GM12891 (cell line): ENCODE measurements around the gene C2CD2L.
A peak's percentile ranks its signal among the peaks of the same experiment; 100 is the strongest.

Experiments
- DNase-seq: peaks from one replicate; pipeline ENCODE4 v3.0.0; 2011; ENCODE audit warnings: low spot score; ENCODE audit not compliant: insufficient read length
- FAIRE-seq: peaks from 2 replicates; lab custom pipeline; 2011; peaks lifted over from hg19 to GRCh38; lab: Jason Lieb, UNC
- PAX5 ChIP-seq: IDR thresholded peaks from 2 replicates; pipeline ENCODE4 v1.6.1; 2011; ENCODE audit warnings: low read length, moderate library complexity, mild to moderate bottlenecking; ENCODE audit not compliant: insufficient read depth, severe bottlenecking
- POLR2A ChIP-seq: IDR thresholded peaks from 2 replicates; pipeline ENCODE4 v1.6.1; 2011; ENCODE audit warnings: low read depth, low read length, control low read depth
- POLR2AphosphoS5 ChIP-seq: IDR thresholded peaks from 2 replicates; pipeline ENCODE4 v1.6.1; 2011; ENCODE audit warnings: low read depth, low read length, control low read depth
- POU2F2 ChIP-seq: IDR thresholded peaks from 2 replicates; pipeline ENCODE4 v1.6.1; 2011; ENCODE audit warnings: low read depth, mild to moderate bottlenecking, control low read depth, low read length, moderate library complexity
- SPI1 ChIP-seq: IDR thresholded peaks from 2 replicates; pipeline ENCODE4 v1.6.1; 2011; ENCODE audit warnings: low read depth, low read length, control low read depth
- TAF1 ChIP-seq: IDR thresholded peaks from 2 replicates; pipeline ENCODE4 v1.6.1; 2011; ENCODE audit warnings: low read depth, low read length, control low read depth

Gene C2CD2L

DNA sequence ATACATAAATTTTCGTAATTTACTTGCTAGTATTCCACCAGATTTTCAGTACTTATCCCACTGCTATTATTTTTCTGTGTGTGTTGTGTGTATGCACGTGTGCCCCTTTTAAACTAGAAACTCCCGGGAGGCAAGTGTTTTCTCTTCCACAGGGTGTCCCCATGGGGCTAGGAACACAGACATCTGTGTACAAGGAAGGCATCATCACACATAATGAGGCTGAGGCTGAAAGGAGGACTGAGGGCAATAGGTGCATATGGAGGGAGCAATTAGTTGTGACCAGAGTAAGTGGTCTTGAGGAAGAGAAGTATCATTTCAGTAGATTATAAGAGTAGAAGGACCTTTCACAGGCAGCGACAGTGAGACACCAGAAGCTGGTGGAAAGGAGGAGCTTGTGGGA lies 3.4 kb upstream of the C2CD2L start:
- FAIRE-seq (no peak), DNase-seq (no peak)
- TF ChIP-seq POU2F2 (no peak), PAX5 (no peak), TAF1 (no peak), POLR2AphosphoS5 (no peak), SPI1 (no peak), POLR2A (no peak)

GRCh38 chr11:119107538-119108145 lies 498 bp downstream of the C2CD2L start:
- TF ChIP-seq POLR2A (no peak), PAX5 (no peak), POU2F2 (no peak), TAF1 (no peak), SPI1 (no peak)
- no peak for FAIRE-seq
- DNase-seq: peak; percentile 48

GRCh38 chr11:119108146-119108856 lies 1.2 kb downstream of the C2CD2L start:
- peak; percentile 37 for DNase-seq
- TF ChIP-seq POU2F2: no peak
- TF ChIP-seq SPI1: peak; percentile 53
- FAIRE-seq: peak; percentile 85

DNA sequence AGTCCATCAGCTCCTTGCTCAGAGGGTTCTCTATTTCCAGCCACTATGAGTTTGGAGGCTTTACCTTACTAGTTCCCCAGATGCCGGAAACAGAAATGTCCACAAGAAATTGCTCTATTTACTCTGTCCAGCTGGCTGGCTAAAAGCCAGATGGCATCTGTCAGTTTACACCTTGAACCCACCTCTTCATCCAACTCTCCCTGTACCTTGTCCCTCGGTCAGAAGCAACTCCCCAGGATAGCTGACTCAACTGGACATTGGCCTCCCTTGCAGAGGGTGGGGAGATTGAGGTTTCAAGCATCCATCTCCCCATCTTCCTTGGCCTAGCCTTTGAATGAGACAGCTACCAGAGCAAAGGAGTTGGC lies 1.7 kb downstream of the C2CD2L start:
- TF ChIP-seq TAF1 (no peak), POU2F2 (no peak), POLR2AphosphoS5 (no peak), SPI1 (no peak), POLR2A (no peak), PAX5 (no peak)
- FAIRE-seq (no peak), DNase-seq (no peak)

DNA sequence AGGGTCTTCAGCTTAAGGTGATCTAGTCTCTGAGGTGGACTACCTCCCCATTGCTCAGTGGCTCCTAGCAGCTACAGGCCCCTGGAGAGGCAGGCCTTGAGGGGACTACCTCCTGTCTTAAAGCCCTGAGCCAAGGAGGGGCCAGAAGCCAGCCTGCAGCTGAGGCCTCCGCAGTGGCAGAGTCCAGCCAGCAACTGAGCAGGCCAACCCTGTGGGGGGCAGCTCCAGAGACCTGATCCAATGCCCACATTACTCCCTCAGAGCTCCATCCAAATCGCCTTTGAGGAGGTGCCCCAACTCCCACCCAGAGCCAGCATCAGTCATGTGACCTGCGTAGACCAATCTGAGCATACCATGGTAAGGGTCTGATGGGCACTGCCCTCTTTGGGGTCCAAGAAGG lies 2.7 kb downstream of the C2CD2L start:
- DNase-seq (no peak), FAIRE-seq (no peak)
- TF ChIP-seq SPI1 (no peak), TAF1 (no peak), POLR2A (no peak), POU2F2 (no peak), PAX5 (no peak)

- no peak for FAIRE-seq
- no peak for TF ChIP-seq POU2F2
- no peak for TF ChIP-seq POLR2A
- no peak for TF ChIP-seq PAX5
- no peak for TF ChIP-seq TAF1
- DNase-seq: no peak
Observed at GRCh38 chr11:119110439-119110838, 3.3 kb downstream of the C2CD2L start.

GRCh38 chr11:119111361-119111925 lies 4.3 kb downstream of the C2CD2L start:
- TF ChIP-seq POLR2AphosphoS5 (no peak), PAX5 (no peak), SPI1 (no peak), POLR2A (no peak), TAF1 (no peak), POU2F2 (no peak)
- FAIRE-seq (no peak), DNase-seq (no peak)

- DNase-seq (no peak), FAIRE-seq (no peak)
- TF ChIP-seq POLR2A: no peak
- no peak for TF ChIP-seq SPI1
- TF ChIP-seq PAX5: no peak
- TF ChIP-seq POU2F2: no peak
- no peak for TF ChIP-seq POLR2AphosphoS5
- TF ChIP-seq TAF1: no peak
Observed at GRCh38 chr11:119112314-119113020, 5.3 kb downstream of the C2CD2L start.

GRCh38 chr11:119113716-119114115 lies 6.6 kb downstream of the C2CD2L start:
- TF ChIP-seq PAX5 (no peak), POU2F2 (no peak), POLR2A (no peak), TAF1 (no peak), POLR2AphosphoS5 (no peak), SPI1 (no peak)
- DNase-seq (no peak), FAIRE-seq (no peak)

GRCh38 chr11:119114351-119114750 lies 7.2 kb downstream of the C2CD2L start:
- FAIRE-seq: no peak
- TF ChIP-seq TAF1 (no peak), POLR2AphosphoS5 (no peak), POLR2A (no peak), SPI1 (no peak), POU2F2 (no peak)

More at GRCh38 chr11:119114351-119114750, 7.2 kb downstream of the C2CD2L start:
- DNase-seq: no peak
